ENCODE measurements around the gene CLDND2.
"Not testable (repeated sequence)": the region's sequence is repeated elsewhere in the genome, so short reads cannot be mapped to it uniquely, and the experiment has no call there.

- TF ChIP-seq POLR2A (IDR thresholded peaks at IDR 0.05); CTCF (IDR thresholded peaks at IDR 0.05 in 8 of 11, conservative IDR thresholded peaks at IDR 0.05 in 3 of 11); POLR2AphosphoS5 (IDR thresholded peaks at IDR 0.05): not testable (repeated sequence)
Measured at GRCh38 chr19:51416422-51416821, 47.6 kb upstream of the CLDND2 start.

Measured in spleen (tissue), 7 donors.